SK-N-MC (cell line): Measurements from ENCODE around the gene PCDHGC3.

Experiments used
- DNase-seq: peaks from one replicate; pipeline ENCODE4 v3.0.0-alpha.2; 2011; ENCODE audit warnings: low read depth, low spot score
- H3K27ac ChIP-seq: fragments of 200-600 bp; sonication (generic); 2 replicates; pipeline ENCODE4 v1.5.1; 2016; ENCODE audit warnings: mixed run types
- H3K36me3 ChIP-seq: fragments of 200-600 bp; sonication (generic); 2 replicates; pipeline ENCODE4 v1.6.1; 2017; ENCODE audit warnings: antibody characterized with exemption, low read length, mixed read lengths; ENCODE audit not compliant: insufficient read depth
- H3K4me3 ChIP-seq: fragments of 200-600 bp; sonication (generic); 2 replicates; pipeline ENCODE4 v1.5.1; 2016
- H3K9ac ChIP-seq: fragments of 200-600 bp; sonication (generic); 2 replicates; pipeline ENCODE4 v1.8.0; 2017; ENCODE audit warnings: mixed run types, mixed read lengths; ENCODE audit not compliant: insufficient read length
- H3K9me3 ChIP-seq: fragments of 200-600 bp; sonication (generic); 2 replicates; pipeline ENCODE4 v1.6.1; 2017; ENCODE audit warnings: low read depth, mild to moderate bottlenecking, antibody characterized with exemption, low read length, moderate library complexity, mixed read lengths
- EZH2 ChIP-seq: fragments of 200-600 bp; sonication (generic); IDR thresholded peaks from one replicate; pipeline ENCODE4 v1.6.1; 2017; ENCODE audit warnings: antibody characterized with exemption
- FOXP2 ChIP-seq: optimal IDR thresholded peaks from 2 replicates; pipeline ENCODE3; 2011; ENCODE audit warnings: mild to moderate bottlenecking, moderate library complexity; ENCODE audit not compliant: insufficient read depth; ENCODE audit errors: extremely low read length, control extremely low read depth
- POLR2AphosphoS5 ChIP-seq: IDR thresholded peaks from 2 replicates; pipeline ENCODE4 v1.6.1; 2012; ENCODE audit warnings: mild to moderate bottlenecking, low read depth, low read length, borderline replicate concordance

PCDHGC3 gene

GRCh38 chr5:141478321-141478945 is 2.7 kb downstream of the PCDHGC3 start:
- H3K36me3 ChIP-seq, result peaks cover 12% of the 10 kb centered on the region; the same call in 1 of the 2 replicates
- TF ChIP-seq FOXP2 (no peak), POLR2AphosphoS5 (no peak), EZH2 (no peak)
- no peak overlapping the region for H3K9ac ChIP-seq
- no peak for DNase-seq
- no peak overlapping the region for H3K27ac ChIP-seq
- H3K9me3 ChIP-seq, result no peaks in the 10 kb centered on the region; the same call in 1 of the 2 replicates
- no peak overlapping the region for H3K4me3 ChIP-seq

GRCh38 chr5:141479776-141480175 is 4.0 kb downstream of the PCDHGC3 start:
- no peak overlapping the region for H3K27ac ChIP-seq
- H3K9ac ChIP-seq, result no peak overlapping the region
- peaks cover 12% of the 10 kb centered on the region; the same call in 1 of the 2 replicates for H3K36me3 ChIP-seq
- TF ChIP-seq EZH2 (no peak), POLR2AphosphoS5 (no peak), FOXP2 (no peak)
- no peak for DNase-seq
- no peaks in the 10 kb centered on the region; the same call in 1 of the 2 replicates for H3K9me3 ChIP-seq
- no peak overlapping the region for H3K4me3 ChIP-seq

GRCh38 chr5:141483902-141484301 is 8.1 kb downstream of the PCDHGC3 start:
- no peak overlapping the region for H3K9ac ChIP-seq
- DNase-seq, result no peak
- H3K9me3 ChIP-seq, result no peaks in the 10 kb centered on the region
- H3K4me3 ChIP-seq, result peak overlapping the region; percentile 44
- TF ChIP-seq POLR2AphosphoS5 (no peak), FOXP2 (no peak), EZH2 (no peak)
- H3K27ac ChIP-seq, result 0 out of 2 replicates have a peak overlapping the region, but pooled peaks have one; percentile 7
- H3K36me3 ChIP-seq, result no peaks in the 10 kb centered on the region; the same call in 1 of the 2 replicates

- Histone ChIP-seq H3K9me3 (no peaks in the 10 kb centered on the region), H3K4me3 (peak overlapping the region; percentile 44), H3K36me3 (no peaks in the 10 kb centered on the region; the same call in 1 of the 2 replicates), H3K27ac (no peak overlapping the region), H3K9ac (no peak overlapping the region)
- no peak for DNase-seq
- no peak for TF ChIP-seq EZH2
- TF ChIP-seq FOXP2, result no peak
- TF ChIP-seq POLR2AphosphoS5, result no peak
Measured at GRCh38 chr5:141484310-141484640, 8.5 kb downstream of the PCDHGC3 start.

GRCh38 chr5:141484641-141485311 is 9.0 kb downstream of the PCDHGC3 start, which contains the start of gene PCDHGC4:
Gene PCDHGC4 (plus strand): TSS chr5:141485030. CDS start chr5:141485174, 144 bp downstream.
- Histone ChIP-seq H3K27ac (0 out of 2 replicates have a peak within 1 kb of the TSS, but pooled peaks have one; percentile 7), H3K4me3 (peak within 1 kb of the TSS; percentile 44), H3K9me3 (no peaks in the 10 kb centered on the region), H3K9ac (no peak within 1 kb of the TSS), H3K36me3 (no peaks in the 10 kb centered on the region; the same call in 1 of the 2 replicates)
- TF ChIP-seq EZH2 (no peak), FOXP2 (no peak), POLR2AphosphoS5 (no peak)
- DNase-seq, result no peak

GRCh38 chr5:141485321-141486055 is 9.7 kb downstream of the PCDHGC3 start:
- DNase-seq, result no peak
- Histone ChIP-seq H3K9me3 (no peaks in the 10 kb centered on the region), H3K36me3 (no peaks in the 10 kb centered on the region; the same call in 1 of the 2 replicates), H3K27ac (no peak overlapping the region), H3K9ac (no peak overlapping the region), H3K4me3 (no peak overlapping the region)
- TF ChIP-seq FOXP2 (no peak), POLR2AphosphoS5 (no peak), EZH2 (no peak)

- Histone ChIP-seq H3K27ac (no peak overlapping the region), H3K36me3 (no peaks in the 10 kb centered on the region; the same call in 1 of the 2 replicates), H3K9me3 (no peaks in the 10 kb centered on the region), H3K9ac (no peak overlapping the region), H3K4me3 (no peak overlapping the region)
- TF ChIP-seq POLR2AphosphoS5 (no peak), FOXP2 (no peak), EZH2 (no peak)
- DNase-seq, result no peak
Measured at GRCh38 chr5:141486091-141486490, 10.3 kb downstream of the PCDHGC3 start.

GRCh38 chr5:141487131-141487530 is 11.4 kb downstream of the PCDHGC3 start:
- H3K9ac ChIP-seq, result no peak overlapping the region
- no peak overlapping the region for H3K4me3 ChIP-seq
- H3K36me3 ChIP-seq, result no peaks in the 10 kb centered on the region; the same call in 1 of the 2 replicates
- TF ChIP-seq FOXP2 (no peak), EZH2 (no peak), POLR2AphosphoS5 (no peak)
- no peak for DNase-seq
- H3K27ac ChIP-seq, result no peak overlapping the region
- H3K9me3 ChIP-seq, result no peaks in the 10 kb centered on the region
